Measurements from ENCODE around the gene OR4C6.

The OR4C6 gene

GRCh38 chr11:55661901-55662300, at the start of gene OR4C6:
Gene OR4C6 (plus strand): TSS chr11:55662201. CDS start chr11:55665167, 2,966 bp downstream.
- no peak for DNase-seq

GRCh38 chr11:55624531-55624930, 37.5 kb upstream of the OR4C6 start:
- no peak for DNase-seq

DNA sequence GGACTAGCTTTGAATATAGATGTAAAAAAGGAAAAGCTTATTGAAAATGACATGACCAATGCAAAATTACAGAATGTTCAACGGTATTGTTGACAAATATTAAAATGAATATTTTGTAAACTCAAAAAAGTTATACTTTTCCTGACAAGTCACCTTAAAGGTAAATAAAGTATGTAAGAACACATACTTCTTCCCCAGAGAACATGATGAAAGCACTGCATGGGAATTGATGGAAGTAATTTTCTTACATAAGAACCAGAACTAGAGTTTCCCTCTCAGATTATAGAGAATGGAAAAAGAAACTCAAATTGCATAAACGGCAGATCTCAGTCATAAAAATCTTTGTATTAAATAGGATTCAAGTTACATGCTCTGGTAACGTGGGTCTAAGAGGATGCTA, 27.2 kb upstream of the OR4C6 start, which contains the start of gene OR4P4:
TSS of gene OR4P4 (plus strand) at position 301 of the 400 bp plus-strand sequence.
- DNase-seq: no peak

GRCh38 chr11:55648027-55648426, 14.0 kb upstream of the OR4C6 start, which contains the start of gene OR4S2:
Gene OR4S2 (plus strand): TSS chr11:55648327. CDS start chr11:55650904, 2,577 bp downstream.
- DNase-seq: no peak

DNA sequence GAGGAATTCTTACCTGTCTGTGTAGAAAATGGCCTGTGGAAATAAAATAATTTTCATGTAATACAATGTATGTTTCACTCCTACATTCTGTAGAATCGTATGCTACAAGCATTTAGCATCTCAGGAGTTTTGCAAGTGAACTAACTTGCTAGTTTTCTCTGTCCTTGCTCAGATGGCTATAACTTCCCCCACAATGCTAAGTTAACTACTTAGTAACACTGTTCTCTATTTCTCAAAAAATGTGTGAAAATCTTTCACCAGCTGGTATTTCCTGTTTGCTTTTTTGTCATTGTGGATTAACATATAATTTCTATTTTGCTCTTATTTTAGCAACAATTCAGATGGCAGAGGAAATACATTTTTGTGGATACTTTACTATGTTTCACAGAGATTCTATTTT, 9.4 kb upstream of the OR4C6 start:
- no peak for DNase-seq

DNA sequence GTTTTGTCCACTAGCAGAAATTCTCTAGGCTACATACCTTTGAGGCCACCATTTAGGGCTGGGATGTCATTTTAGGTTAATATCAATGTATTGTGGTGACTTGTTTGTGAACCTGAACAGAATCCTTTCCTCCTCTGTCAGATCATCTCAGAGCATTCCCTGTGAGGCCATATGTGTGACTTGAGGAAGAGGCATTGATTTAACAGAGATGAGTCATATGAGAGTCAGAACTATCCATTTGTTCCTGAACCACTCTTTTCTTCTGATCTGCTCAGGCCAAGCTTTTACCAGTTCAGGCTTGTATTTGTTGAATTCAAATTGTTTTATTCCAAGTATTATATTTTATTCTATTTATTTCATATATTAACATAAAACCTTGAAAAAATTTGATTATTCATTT, 6.9 kb upstream of the OR4C6 start:
- no peak for DNase-seq

GRCh38 chr11:55658031-55658573, 3.9 kb upstream of the OR4C6 start:
- DNase-seq: no peak

DNA sequence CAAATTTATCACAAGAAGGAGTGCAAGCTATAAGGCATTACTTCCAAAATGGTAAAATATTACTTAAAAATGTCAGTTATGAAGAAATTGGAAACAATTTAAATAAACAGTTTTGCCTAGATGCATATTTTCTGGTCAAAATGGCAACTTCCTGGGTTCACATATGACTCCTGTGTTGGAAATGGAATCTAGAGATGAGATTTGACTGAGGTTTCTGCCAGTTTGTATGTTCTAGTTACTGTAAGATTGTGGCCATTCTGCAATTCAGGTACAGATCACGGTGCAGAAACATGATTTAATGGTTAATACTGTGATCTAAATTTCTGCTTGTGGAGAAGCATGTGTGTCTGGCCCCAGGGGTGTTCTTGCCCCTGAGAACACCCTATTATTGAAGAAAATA, 3.4 kb upstream of the OR4C6 start:
- no peak for DNase-seq

- DNase-seq: no peak
Observed at GRCh38 chr11:55669376-55669775, 7.4 kb downstream of the OR4C6 start.

DNA sequence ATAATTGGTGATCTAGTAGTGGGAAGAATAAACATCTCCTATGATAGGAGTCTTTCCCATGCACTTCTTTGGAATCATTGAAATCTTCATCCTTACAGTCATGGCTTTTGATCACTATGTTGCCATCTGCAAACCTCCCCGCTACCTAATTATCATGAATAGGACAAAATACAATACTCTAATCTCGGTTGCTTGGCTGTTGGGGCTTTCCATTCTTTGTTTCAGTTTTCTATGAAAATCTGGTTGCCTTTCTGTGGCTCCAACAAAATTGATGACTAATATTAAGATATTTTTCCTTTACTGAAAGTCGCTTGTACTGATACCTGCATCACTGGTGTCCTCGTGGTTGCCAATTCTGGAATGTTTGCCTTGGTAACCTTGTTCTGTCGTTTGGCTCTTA, 11.9 kb downstream of the OR4C6 start:
- no peak for DNase-seq

DNA sequence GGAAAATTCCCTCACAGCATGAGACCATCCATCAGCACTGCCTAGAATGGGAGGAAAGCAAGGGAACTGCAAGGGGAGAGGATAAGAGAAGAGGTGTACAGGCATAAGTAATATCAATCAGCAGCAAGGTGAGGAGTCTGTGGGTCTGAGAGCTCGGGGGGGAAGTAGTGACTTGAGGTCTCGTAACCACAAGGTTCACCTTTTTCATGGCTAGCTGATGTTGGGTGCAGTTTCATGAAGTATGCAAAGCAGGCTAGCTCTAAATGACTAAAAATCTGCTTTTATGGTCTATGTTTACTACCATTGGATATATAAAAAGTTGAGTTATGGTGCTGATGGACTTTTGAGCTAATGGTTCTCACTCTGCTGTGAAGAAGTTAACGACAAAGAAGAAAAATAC, 35.8 kb downstream of the OR4C6 start:
- no peak for DNase-seq

DNA sequence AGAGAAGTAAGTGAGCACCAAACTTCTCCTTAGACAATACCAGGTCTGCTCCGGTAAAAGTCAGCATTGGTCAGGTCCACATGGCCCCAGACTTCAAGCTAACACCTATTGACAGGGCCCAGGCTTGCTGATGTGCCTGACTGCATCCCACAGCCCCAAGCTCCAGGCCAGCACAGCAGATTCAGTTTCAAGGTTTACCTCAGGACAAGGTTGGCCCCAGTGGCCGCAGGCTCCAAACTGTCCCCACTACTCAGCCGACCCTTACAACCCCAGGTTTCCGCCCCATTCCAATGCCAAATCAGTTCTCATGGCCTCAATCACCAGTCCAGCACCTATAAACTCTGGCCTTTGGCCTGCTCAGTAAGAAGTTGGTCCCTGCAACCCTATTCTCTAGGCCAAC, 39.4 kb downstream of the OR4C6 start:
- DNase-seq: no peak

- DNase-seq: no peak
Observed at GRCh38 chr11:55707029-55707428, 45.0 kb downstream of the OR4C6 start.

DNA sequence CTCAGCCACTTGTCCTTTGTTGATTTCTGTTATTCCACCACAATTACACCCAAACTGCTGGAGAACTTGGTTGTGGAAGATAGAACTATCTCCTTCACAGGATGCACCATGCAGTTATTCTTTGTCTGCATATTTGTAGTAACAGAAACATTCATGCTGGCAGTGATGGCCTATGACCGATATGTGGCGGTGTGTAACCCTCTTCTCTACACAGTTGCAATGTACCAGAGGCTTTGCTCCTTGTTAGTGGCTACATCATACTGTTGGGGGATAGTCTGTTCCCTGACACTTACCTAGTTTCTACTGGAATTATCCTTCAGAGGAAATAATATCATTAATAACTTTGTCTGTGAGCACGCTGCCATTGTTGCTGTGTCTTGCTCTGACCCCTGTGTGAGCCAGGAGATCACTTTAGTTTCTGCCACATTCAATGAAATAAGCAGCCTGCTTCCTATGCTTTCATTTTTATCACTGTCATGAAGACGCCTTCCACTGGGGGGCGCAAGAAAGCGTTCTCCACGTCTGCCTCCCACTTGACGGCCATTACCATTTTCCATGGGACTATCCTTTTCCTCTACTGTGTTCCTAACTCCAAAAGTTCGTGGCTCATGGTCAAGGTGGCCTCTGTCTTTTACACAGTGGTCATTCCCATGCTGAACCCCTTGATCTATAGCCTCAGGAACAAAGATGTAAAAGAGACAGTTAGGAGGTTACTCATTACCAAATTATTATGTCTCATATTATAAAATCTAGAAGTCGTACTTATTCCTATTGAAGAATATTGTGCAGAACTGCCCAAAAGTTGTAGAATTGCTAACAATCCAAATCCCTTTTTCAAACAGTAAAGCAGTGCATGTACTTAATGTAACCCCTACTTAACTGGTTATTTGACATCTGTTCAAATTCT, 53.2 kb downstream of the OR4C6 start:
- no peak for DNase-seq

Measured in activated T-cell treated with anti-CD3 and anti-CD28 coated beads for 4 hours (primary cell).